HEK293 (cell line): Measurements from ENCODE around the gene CMTM2.

Experiments used
- BCL11A ChIP-seq: fragments of 450-650 bp; formaldehyde crosslinking; IDR thresholded peaks from 2 replicates; pipeline ENCODE4 v1.5.1; 2016; ENCODE audit warnings: low read depth, missing biosample characterization, missing genetic modification characterization
- KLF9 ChIP-seq: fragments of 450-650 bp; formaldehyde crosslinking; IDR thresholded peaks from 2 replicates; pipeline ENCODE4 v1.5.1; 2016; ENCODE audit warnings: missing biosample characterization, missing genetic modification characterization, low read depth
- TCF7L2 ChIP-seq: IDR thresholded peaks from 2 replicates; pipeline ENCODE4 v1.6.1; 2011; ENCODE audit warnings: low read depth, mild to moderate bottlenecking, inconsistent platforms, low read length, moderate library complexity, borderline replicate concordance
- ZBTB7A ChIP-seq: fragments of 450-650 bp; formaldehyde crosslinking; IDR thresholded peaks from 2 replicates; pipeline ENCODE4 v1.5.1; 2016; ENCODE audit warnings: low read depth, missing biosample characterization, missing genetic modification characterization
- ZNF221 ChIP-seq: fragments of 450-650 bp; formaldehyde crosslinking; IDR thresholded peaks from 2 replicates; pipeline ENCODE4 v1.5.1; 2017; ENCODE audit warnings: missing biosample characterization, missing genetic modification characterization, borderline replicate concordance
- ZNF274 ChIP-seq, 2 experiments: fragments of 200-500 bp in 1 of 2; fragments of 450-650 bp in 1 of 2; sonication (Bioruptor generic) in 1 of 2; formaldehyde crosslinking in 1 of 2; IDR thresholded peaks; 2 replicates each; pipeline versions ENCODE4 v1.5.1 to v1.6.1; 2014 to 2016; ENCODE audit warnings: borderline replicate concordance in 1 of 2, inconsistent platforms in 1 of 2, low read length in 1 of 2, missing biosample characterization in 1 of 2, missing genetic modification characterization in 1 of 2
- ZNF350 ChIP-seq: fragments of 450-650 bp; formaldehyde crosslinking; IDR thresholded peaks from 2 replicates; pipeline ENCODE4 v1.5.0; 2017; ENCODE audit warnings: missing biosample characterization, mild to moderate bottlenecking, missing genetic modification characterization
- ZNF473 ChIP-seq: fragments of 450-650 bp; formaldehyde crosslinking; IDR thresholded peaks from 2 replicates; pipeline ENCODE4 v1.5.1; 2017; ENCODE audit warnings: missing biosample characterization, missing genetic modification characterization
- ZNF514 ChIP-seq: fragments of 450-650 bp; formaldehyde crosslinking; IDR thresholded peaks from 2 replicates; pipeline ENCODE4 v1.5.1; 2016; ENCODE audit warnings: missing biosample characterization, missing genetic modification characterization
- TF ChIP-seq, protein P1 (sequence below): fragments of 450-650 bp; formaldehyde crosslinking; IDR thresholded peaks from 2 replicates; pipeline ENCODE4 v1.5.1; 2016; ENCODE audit warnings: missing biosample characterization, missing genetic modification characterization
- TF ChIP-seq, protein P2 (sequence below): fragments of 450-650 bp; formaldehyde crosslinking; IDR thresholded peaks from 2 replicates; pipeline ENCODE4 v1.5.1; 2016; ENCODE audit warnings: missing biosample characterization, missing genetic modification characterization
- TF ChIP-seq, protein P3 (sequence below): fragments of 450-650 bp; formaldehyde crosslinking; conservative IDR thresholded peaks from 2 replicates; pipeline ENCODE4 v1.5.1; 2016; ENCODE audit warnings: low read depth, missing biosample characterization, missing genetic modification characterization
- TF ChIP-seq, protein P4 (sequence below): fragments of 450-650 bp; formaldehyde crosslinking; IDR thresholded peaks from 2 replicates; pipeline ENCODE4 v1.5.1; 2016; ENCODE audit warnings: missing biosample characterization, missing genetic modification characterization

DNA sequence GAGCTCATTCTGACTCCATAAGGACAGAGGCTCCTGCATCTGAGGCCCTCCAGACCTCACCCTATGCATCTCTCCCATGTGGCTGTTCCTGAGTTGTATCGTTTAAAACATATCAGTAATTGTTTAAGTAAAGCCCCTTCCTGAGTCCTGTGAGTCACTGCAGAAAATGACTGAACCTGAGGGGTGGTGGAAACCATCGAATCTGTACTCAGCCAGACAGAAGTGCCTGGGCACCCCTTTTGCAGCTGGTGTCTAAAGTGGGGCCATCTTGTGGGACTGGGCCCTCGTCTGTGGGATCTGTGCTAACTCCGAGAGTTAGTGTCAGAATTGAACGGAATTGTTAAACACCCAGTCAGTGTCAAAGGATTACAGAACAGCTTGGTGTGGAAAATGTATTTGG, 50.6 kb downstream of the CMTM2 start:
- no peak for TF ChIP-seq KLF9
- TF ChIP-seq, protein P1, sequence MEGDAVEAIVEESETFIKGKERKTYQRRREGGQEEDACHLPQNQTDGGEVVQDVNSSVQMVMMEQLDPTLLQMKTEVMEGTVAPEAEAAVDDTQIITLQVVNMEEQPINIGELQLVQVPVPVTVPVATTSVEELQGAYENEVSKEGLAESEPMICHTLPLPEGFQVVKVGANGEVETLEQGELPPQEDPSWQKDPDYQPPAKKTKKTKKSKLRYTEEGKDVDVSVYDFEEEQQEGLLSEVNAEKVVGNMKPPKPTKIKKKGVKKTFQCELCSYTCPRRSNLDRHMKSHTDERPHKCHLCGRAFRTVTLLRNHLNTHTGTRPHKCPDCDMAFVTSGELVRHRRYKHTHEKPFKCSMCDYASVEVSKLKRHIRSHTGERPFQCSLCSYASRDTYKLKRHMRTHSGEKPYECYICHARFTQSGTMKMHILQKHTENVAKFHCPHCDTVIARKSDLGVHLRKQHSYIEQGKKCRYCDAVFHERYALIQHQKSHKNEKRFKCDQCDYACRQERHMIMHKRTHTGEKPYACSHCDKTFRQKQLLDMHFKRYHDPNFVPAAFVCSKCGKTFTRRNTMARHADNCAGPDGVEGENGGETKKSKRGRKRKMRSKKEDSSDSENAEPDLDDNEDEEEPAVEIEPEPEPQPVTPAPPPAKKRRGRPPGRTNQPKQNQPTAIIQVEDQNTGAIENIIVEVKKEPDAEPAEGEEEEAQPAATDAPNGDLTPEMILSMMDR = no peak
- no peak for TF ChIP-seq TCF7L2
- no peak for TF ChIP-seq ZNF221
- no peak for TF ChIP-seq ZNF473 (tag by site-specific recombination)
- TF ChIP-seq, protein P2, sequence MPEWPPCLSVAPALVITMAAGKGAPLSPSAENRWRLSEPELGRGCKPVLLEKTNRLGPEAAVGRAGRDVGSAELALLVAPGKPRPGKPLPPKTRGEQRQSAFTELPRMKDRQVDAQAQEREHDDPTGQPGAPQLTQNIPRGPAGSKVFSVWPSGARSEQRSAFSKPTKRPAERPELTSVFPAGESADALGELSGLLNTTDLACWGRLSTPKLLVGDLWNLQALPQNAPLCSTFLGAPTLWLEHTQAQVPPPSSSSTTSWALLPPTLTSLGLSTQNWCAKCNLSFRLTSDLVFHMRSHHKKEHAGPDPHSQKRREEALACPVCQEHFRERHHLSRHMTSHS = no peak
- TF ChIP-seq, protein P3, sequence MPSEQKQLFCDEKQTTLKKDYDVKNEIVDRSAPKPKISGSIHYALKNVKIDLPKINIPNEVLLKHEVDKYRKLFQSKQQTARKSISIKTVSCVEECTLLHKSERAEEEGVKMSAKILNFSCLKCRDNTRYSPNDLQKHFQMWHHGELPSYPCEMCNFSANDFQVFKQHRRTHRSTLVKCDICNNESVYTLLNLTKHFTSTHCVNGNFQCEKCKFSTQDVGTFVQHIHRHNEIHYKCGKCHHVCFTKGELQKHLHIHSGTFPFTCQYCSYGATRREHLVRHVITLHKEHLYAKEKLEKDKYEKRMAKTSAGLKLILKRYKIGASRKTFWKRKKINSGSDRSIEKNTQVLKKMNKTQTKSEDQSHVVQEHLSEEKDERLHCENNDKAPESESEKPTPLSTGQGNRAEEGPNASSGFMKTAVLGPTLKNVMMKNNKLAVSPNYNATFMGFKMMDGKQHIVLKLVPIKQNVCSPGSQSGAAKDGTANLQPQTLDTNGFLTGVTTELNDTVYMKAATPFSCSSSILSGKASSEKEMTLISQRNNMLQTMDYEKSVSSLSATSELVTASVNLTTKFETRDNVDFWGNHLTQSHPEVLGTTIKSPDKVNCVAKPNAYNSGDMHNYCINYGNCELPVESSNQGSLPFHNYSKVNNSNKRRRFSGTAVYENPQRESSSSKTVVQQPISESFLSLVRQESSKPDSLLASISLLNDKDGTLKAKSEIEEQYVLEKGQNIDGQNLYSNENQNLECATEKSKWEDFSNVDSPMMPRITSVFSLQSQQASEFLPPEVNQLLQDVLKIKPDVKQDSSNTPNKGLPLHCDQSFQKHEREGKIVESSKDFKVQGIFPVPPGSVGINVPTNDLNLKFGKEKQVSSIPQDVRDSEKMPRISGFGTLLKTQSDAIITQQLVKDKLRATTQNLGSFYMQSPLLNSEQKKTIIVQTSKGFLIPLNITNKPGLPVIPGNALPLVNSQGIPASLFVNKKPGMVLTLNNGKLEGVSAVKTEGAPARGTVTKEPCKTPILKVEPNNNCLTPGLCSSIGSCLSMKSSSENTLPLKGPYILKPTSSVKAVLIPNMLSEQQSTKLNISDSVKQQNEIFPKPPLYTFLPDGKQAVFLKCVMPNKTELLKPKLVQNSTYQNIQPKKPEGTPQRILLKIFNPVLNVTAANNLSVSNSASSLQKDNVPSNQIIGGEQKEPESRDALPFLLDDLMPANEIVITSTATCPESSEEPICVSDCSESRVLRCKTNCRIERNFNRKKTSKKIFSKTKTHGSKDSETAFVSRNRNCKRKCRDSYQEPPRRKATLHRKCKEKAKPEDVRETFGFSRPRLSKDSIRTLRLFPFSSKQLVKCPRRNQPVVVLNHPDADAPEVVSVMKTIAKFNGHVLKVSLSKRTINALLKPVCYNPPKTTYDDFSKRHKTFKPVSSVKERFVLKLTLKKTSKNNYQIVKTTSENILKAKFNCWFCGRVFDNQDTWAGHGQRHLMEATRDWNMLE (tag by site-specific recombination) = no peak
- no peak for TF ChIP-seq ZNF350 (tag by site-specific recombination)
- TF ChIP-seq, protein P4, sequence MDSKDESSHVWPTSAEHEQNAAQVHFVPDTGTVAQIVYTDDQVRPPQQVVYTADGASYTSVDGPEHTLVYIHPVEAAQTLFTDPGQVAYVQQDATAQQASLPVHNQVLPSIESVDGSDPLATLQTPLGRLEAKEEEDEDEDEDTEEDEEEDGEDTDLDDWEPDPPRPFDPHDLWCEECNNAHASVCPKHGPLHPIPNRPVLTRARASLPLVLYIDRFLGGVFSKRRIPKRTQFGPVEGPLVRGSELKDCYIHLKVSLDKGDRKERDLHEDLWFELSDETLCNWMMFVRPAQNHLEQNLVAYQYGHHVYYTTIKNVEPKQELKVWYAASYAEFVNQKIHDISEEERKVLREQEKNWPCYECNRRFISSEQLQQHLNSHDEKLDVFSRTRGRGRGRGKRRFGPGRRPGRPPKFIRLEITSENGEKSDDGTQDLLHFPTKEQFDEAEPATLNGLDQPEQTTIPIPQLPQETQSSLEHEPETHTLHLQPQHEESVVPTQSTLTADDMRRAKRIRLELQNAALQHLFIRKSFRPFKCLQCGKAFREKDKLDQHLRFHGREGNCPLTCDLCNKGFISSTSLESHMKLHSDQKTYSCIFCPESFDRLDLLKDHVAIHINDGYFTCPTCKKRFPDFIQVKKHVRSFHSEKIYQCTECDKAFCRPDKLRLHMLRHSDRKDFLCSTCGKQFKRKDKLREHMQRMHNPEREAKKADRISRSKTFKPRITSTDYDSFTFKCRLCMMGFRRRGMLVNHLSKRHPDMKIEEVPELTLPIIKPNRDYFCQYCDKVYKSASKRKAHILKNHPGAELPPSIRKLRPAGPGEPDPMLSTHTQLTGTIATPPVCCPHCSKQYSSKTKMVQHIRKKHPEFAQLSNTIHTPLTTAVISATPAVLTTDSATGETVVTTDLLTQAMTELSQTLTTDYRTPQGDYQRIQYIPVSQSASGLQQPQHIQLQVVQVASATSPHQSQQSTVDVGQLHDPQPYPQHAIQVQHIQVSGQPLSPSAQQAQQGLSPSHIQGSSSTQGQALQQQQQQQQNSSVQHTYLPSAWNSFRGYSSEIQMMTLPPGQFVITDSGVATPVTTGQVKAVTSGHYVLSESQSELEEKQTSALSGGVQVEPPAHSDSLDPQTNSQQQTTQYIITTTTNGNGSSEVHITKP (tag by site-specific recombination) = no peak
- no peak for TF ChIP-seq BCL11A (tag by site-specific recombination)
- TF ChIP-seq ZNF514 (tag by site-specific recombination) = no peak
- no peak for TF ChIP-seq ZNF274 (IDR thresholded peaks at IDR 0.05; ENCODE audit: low read length)
- TF ChIP-seq ZNF274 (tag by site-specific recombination; IDR thresholded peaks at IDR 0.05; ENCODE audit: borderline replicate concordance) = no peak
- TF ChIP-seq ZBTB7A = no peak
